SJSA1 (cell line): ENCODE results near the gene ABAT. TPM values are rescaled to one million over a fixed set of nuclear protein-coding genes. Genes with fewer than 3 reads are reported as not detected.

Source experiments
- DNase-seq, 2 experiments: peaks; one replicate each; pipeline ENCODE4 v3.0.0-alpha.2; 2015 to 2020; ENCODE audit warnings: low spot score in 2 of 2, low read depth in 1 of 2
- H3K27ac ChIP-seq: fragments of 250-450 bp; sonication (Bioruptor Pico); 2 replicates; pipeline ENCODE4 v1.5.1; 2020; ENCODE audit warnings: mild to moderate bottlenecking, moderate library complexity
- H3K27me3 ChIP-seq: fragments of 250-450 bp; sonication (Bioruptor Pico); replicated peaks from 2 replicates; pipeline ENCODE4 v1.5.1; 2020; ENCODE audit warnings: mild to moderate bottlenecking, moderate library complexity
- H3K36me3 ChIP-seq: fragments of 250-450 bp; sonication (Bioruptor Pico); 2 replicates; pipeline ENCODE4 v1.5.1; 2020; ENCODE audit warnings: mild to moderate bottlenecking
- H3K4me1 ChIP-seq: fragments of 250-450 bp; sonication (Bioruptor Pico); replicated peaks from 2 replicates; pipeline ENCODE4 v1.6.1; 2021; ENCODE audit warnings: mild to moderate bottlenecking
- H3K4me3 ChIP-seq: fragments of 250-450 bp; sonication (Bioruptor Pico); 2 replicates; pipeline ENCODE4 v1.5.1; 2020; ENCODE audit warnings: mild to moderate bottlenecking
- H3K9me3 ChIP-seq: fragments of 250-450 bp; sonication (Bioruptor Pico); replicated peaks from 2 replicates; pipeline ENCODE4 v1.5.1; 2020; ENCODE audit warnings: mild to moderate bottlenecking
- total RNA-seq: library from RNA; depleted of rRNA; stranded (reverse); fragments of >200 nt; shearing (Covaris generic); gene quantifications from 2 replicates; pipeline ENCODE4 v1.2.3, GENCODE V29; 2014

Gene ABAT
- total RNA-seq, 1 experiment from 2014 or later, result 4.4 TPM

GRCh38 chr16:8663192-8664089, 11.0 kb upstream of the ABAT start:
- Histone ChIP-seq H3K27ac (no peak overlapping the region), H3K36me3 (no peaks in the 10 kb centered on the region), H3K4me1 (no peaks in the 10 kb centered on the region), H3K9me3 (no peaks in the 10 kb centered on the region), H3K4me3 (no peak overlapping the region), H3K27me3 (no peaks in the 10 kb centered on the region)
- DNase-seq, result no peak

DNA sequence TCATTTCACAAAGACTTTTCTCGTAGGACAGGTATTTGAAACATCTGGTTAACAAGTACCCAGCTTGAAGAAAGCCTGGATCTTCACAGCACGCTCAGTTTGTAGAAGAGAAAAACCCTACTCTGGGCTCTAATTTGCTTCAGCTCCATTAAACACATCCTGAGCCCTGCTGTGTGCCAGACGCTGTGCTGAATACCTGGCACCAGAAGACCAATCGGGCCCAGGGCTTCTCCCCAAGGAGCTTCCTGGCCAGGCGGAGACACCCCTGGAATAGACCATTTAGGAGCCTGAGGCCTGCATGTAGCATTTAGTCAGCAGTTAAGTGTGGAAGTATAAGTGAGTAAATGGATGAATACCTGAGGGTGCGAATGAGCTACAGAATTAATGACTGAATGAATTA, 8.9 kb upstream of the ABAT start:
- H3K27ac ChIP-seq, result no peak overlapping the region

DNA sequence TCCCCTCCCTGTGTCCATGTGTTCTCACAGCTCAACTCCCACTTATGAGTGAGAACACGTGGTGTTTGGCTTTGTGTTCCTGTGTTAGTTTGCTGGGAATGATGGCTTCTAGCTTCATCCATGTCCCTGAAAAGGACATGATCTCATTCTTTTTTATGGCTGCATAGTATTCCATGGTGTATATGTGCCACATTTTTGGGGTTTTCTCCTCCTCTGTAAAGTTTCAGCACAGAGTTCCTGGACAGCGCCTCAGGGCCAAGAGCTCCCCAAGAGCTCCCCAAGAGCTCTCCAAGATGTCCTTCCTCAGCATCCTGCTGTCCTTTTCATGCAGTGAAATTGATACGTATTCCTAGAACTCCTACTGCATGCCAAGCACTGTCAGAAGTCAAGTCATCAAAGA, 6.9 kb upstream of the ABAT start:
- H3K27me3 ChIP-seq, result no peaks in the 10 kb centered on the region
- DNase-seq, result no peak

More for the DNA sequence above, 8.9 kb upstream of the ABAT start:
- no peaks in the 10 kb centered on the region for H3K36me3 ChIP-seq
- no peak for DNase-seq
- no peaks in the 10 kb centered on the region for H3K27me3 ChIP-seq
- no peaks in the 10 kb centered on the region for H3K9me3 ChIP-seq
- H3K4me1 ChIP-seq, result no peaks in the 10 kb centered on the region
- no peak overlapping the region for H3K4me3 ChIP-seq

GRCh38 chr16:8668113-8668512, 6.3 kb upstream of the ABAT start:
- no peak overlapping the region for H3K27ac ChIP-seq
- no peak overlapping the region for H3K4me3 ChIP-seq
- H3K9me3 ChIP-seq, result no peaks in the 10 kb centered on the region
- H3K36me3 ChIP-seq, result no peaks in the 10 kb centered on the region
- H3K4me1 ChIP-seq, result no peaks in the 10 kb centered on the region
- H3K27me3 ChIP-seq, result no peaks in the 10 kb centered on the region
- no peak for DNase-seq

More for the DNA sequence above, 6.9 kb upstream of the ABAT start:
- Histone ChIP-seq H3K36me3 (no peaks in the 10 kb centered on the region), H3K27ac (no peak overlapping the region), H3K4me1 (no peaks in the 10 kb centered on the region), H3K9me3 (no peaks in the 10 kb centered on the region), H3K4me3 (no peak overlapping the region)

- DNase-seq, result no peak
- H3K9me3 ChIP-seq, result no peaks in the 10 kb centered on the region
- no peaks in the 10 kb centered on the region for H3K27me3 ChIP-seq
- no peaks in the 10 kb centered on the region for H3K36me3 ChIP-seq
- H3K4me1 ChIP-seq, result peaks cover 5% of the 10 kb centered on the region; the same call in 1 of the 2 replicates
- H3K4me3 ChIP-seq, result no peak overlapping the region
- H3K27ac ChIP-seq, result no peak overlapping the region
These were observed 4.9 kb upstream of the ABAT start for GRCh38 chr16:8669481-8669880.

GRCh38 chr16:8670014-8670560, 4.3 kb upstream of the ABAT start:
- no peak for DNase-seq
- no peak overlapping the region for H3K27ac ChIP-seq
- no peaks in the 10 kb centered on the region for H3K36me3 ChIP-seq
- H3K4me3 ChIP-seq, result no peak overlapping the region
- no peaks in the 10 kb centered on the region for H3K27me3 ChIP-seq
- peaks cover 10% of the 10 kb centered on the region for H3K4me1 ChIP-seq
- H3K9me3 ChIP-seq, result no peaks in the 10 kb centered on the region

GRCh38 chr16:8673611-8674412, 605 bp upstream of the ABAT start:
- DNase-seq, result peak in 1 of 2 experiments; percentile 19

GRCh38 chr16:8675183-8676159, 1.1 kb downstream of the ABAT start:
- Histone ChIP-seq H3K9me3 (no peaks in the 10 kb centered on the region), H3K27ac (no peak overlapping the region), H3K4me3 (no peak overlapping the region), H3K36me3 (no peaks in the 10 kb centered on the region), H3K4me1 (peaks cover 35% of the 10 kb centered on the region), H3K27me3 (no peaks in the 10 kb centered on the region)
- peak in 1 of 2 experiments; percentile 22 for DNase-seq

More at GRCh38 chr16:8673611-8674412, 605 bp upstream of the ABAT start:
- no peaks in the 10 kb centered on the region for H3K27me3 ChIP-seq
- H3K36me3 ChIP-seq, result no peaks in the 10 kb centered on the region
- H3K9me3 ChIP-seq, result no peaks in the 10 kb centered on the region
- no peak overlapping the region for H3K27ac ChIP-seq
- peaks cover 34% of the 10 kb centered on the region for H3K4me1 ChIP-seq
- peak overlapping the region; percentile 60 for H3K4me3 ChIP-seq

GRCh38 chr16:8676160-8676547, 1.7 kb downstream of the ABAT start:
- no peaks in the 10 kb centered on the region for H3K36me3 ChIP-seq
- H3K4me3 ChIP-seq, result no peak overlapping the region
- H3K9me3 ChIP-seq, result no peaks in the 10 kb centered on the region
- DNase-seq, result no peak
- no peaks in the 10 kb centered on the region for H3K27me3 ChIP-seq
- peaks cover 35% of the 10 kb centered on the region for H3K4me1 ChIP-seq
- H3K27ac ChIP-seq, result no peak overlapping the region

- H3K27ac ChIP-seq, result no peak overlapping the region
These were observed 2.4 kb downstream of the ABAT start for GRCh38 chr16:8676737-8677375.

DNA sequence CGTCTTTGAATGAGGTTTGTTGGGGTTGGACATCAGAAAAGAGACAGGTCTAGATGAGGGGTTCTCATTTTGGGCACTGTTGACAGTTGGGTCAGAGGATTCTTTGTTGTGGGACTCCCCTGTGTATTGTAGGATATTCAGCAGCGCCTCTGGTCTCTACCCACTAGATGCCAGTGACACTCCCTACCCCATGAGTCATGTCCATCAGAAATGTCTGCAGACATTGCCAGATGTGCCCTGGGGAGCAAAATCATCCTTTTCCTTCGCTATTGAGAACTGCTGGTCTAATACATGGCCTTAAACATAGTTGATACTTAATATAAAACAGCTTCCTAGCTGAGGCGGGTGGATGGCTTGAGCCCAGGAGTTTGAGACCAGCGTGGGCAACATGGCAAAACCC, 3.1 kb downstream of the ABAT start:
- Histone ChIP-seq H3K27ac (no peak overlapping the region), H3K4me1 (peaks cover 35% of the 10 kb centered on the region), H3K27me3 (no peaks in the 10 kb centered on the region), H3K36me3 (no peaks in the 10 kb centered on the region), H3K9me3 (no peaks in the 10 kb centered on the region), H3K4me3 (no peak overlapping the region)
- no peak for DNase-seq

More at GRCh38 chr16:8676737-8677375, 2.4 kb downstream of the ABAT start:
- no peaks in the 10 kb centered on the region for H3K36me3 ChIP-seq
- no peaks in the 10 kb centered on the region for H3K9me3 ChIP-seq
- no peak overlapping the region for H3K4me3 ChIP-seq
- no peak for DNase-seq
- no peaks in the 10 kb centered on the region for H3K27me3 ChIP-seq
- H3K4me1 ChIP-seq, result peaks cover 35% of the 10 kb centered on the region

DNA sequence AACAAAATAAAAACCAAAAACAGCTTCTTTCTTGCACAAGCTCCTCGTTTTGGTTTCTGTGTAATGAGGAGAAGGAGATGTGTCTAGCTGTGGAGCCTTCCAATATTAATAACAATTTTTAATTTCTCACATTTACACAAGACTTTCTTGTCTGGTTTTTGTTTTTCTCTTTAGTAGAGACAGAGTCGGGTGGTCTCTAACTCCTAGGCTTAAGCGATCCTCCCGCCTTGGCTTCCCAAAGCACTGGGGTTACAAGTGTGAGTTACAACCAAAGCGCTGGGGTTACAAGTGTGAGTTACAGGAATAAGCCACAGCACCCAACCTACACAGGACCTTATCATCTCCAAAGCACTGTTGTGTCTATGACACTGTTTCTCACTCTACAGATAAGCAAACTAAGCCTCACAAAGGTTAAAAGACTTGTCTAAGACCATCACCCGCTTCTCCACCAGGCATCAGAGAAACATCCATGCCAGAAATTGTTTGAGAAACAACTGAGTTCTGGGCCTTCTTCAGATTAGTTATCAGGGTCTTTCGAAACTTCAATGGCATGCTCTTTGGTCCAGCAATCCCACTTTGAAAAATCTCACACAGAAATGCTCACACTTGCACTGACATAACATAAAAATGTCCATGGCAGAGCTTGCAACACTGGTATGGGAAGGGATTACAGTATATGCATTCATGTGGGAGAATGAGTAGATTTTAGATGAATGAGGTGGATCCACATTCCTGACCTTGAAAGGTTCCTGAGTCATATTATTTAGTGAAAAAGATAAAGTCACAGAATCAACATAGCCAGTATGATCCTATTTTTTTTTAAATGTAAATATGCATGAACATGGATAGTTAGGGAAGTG, 3.9 kb downstream of the ABAT start:
- no peaks in the 10 kb centered on the region for H3K27me3 ChIP-seq
- no peak overlapping the region for H3K4me3 ChIP-seq
- no peaks in the 10 kb centered on the region for H3K36me3 ChIP-seq
- H3K27ac ChIP-seq, result no peak overlapping the region
- DNase-seq, result peak in 1 of 2 experiments; percentile 14
- H3K9me3 ChIP-seq, result no peaks in the 10 kb centered on the region
- H3K4me1 ChIP-seq, result peaks cover 35% of the 10 kb centered on the region
